Measurements from ENCODE around the gene AP1M1. TPM values are rescaled to one million over a fixed set of nuclear protein-coding genes. Genes with fewer than 3 reads are reported as not detected.

AP1M1 gene
- polyA plus RNA-seq, 4 donors = 29.7 to 97.8 (median 58.0) TPM

DNA sequence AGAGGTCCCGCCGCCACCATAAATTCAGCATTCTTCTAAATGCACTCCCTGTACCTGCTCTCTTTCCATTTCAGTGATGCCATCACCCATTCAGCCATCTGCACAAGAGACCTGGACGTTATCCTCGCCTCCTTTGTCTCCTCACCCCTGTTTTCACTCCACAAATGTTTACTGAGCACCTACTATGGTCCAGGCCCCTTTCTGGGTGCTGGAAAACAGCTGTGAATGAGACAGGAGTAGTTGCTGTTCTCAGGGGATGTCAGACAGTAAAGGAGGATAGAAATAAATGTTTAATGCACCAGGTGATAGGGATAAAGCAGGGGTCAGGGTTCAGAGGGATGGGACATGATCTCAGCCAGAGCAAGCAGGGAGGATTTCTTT lies 3.3 kb downstream of the AP1M1 start:
- DNase-seq (peak; percentile 24 to 56), FAIRE-seq (no peak)
- H3K36me3 ChIP-seq (ENCODE audit: control insufficient read depth in 3 of 3, insufficient read depth in 2 of 3, low read depth in 1 of 3, low read length in 3 of 3) = peaks cover 3 to 54% (median 19%) of the 10 kb centered on the region in 3 donors
- H3K9me3 ChIP-seq (ENCODE audit: control insufficient read depth in 2 of 2, insufficient read depth in 1 of 2, low read depth in 1 of 2, low read length in 1 of 2) = no peaks in the 10 kb centered on the region
- H3K4me3 ChIP-seq (ENCODE audit: low read depth in 1 of 3, low read length in 3 of 3) = no peak overlapping the region
- WGBS, 3 donors = 84 to 88% (median 86%) methylated on average over 4 of the region's 4 CpGs
- no peaks in the 10 kb centered on the region for H3K27me3 ChIP-seq (ENCODE audit: control insufficient read depth in 3 of 3, insufficient read depth in 3 of 3, low read length in 3 of 3)
- peaks cover 6 to 40% (median 10%) of the 10 kb centered on the region in 3 donors for H3K4me1 ChIP-seq (ENCODE audit: control insufficient read depth in 3 of 3, insufficient read depth in 2 of 3, low read depth in 1 of 3, low read length in 2 of 3)
- peak overlapping the region in 2 of 3 donors; percentile 95 to 98 for H3K27ac ChIP-seq (ENCODE audit: low read depth in 1 of 3, low read length in 2 of 3)

DNA sequence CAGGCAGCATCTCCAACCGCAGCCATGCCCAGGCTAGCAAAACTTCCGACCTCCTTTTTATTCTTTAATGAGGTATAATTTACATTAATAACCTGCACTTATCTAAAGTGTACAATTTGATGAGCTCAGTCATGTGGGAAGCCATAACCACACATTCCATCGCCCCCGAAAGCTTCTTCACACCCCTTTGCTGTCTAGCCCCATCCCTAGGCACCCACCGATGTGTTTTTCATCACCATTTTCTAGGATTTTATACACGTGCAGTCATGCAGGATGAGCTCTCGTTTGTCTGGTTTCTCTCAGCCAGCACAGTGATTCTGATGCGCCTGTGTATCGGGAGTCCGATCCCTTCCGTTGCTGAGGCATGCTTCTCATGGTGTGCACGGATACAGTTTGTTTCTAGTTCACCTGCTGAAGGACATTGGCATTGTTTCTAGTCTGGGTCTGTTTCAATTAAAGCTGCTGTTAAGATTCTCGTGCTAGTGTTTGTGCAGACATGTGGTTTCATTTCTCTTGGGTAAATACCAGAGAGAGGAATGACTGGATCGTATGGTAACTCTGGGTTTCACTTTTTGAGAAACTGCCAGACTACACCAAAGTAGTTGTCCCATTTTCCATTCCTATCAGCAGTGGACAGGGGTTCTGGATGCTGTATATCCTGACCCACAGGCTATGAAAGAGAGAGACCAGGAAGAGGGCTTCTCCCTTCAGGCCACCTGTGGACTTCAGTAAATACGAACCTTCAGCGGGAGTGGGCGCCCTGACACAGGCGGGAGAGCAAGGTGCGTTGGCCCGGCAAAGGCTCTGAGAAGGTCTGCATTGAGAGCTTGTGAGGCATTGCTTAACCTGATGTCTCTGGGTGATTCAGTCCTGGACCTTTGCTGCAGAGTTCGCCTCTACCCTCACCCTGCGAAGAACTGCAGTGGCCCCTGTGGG lies 4.9 kb downstream of the AP1M1 start:
- Histone ChIP-seq H3K36me3 (ENCODE audit: control insufficient read depth in 3 of 3, insufficient read depth in 2 of 3, low read depth in 1 of 3, low read length in 3 of 3) (peaks cover 3 to 69% (median 27%) of the 10 kb centered on the region in 3 donors), H3K9me3 (ENCODE audit: control insufficient read depth in 2 of 2, insufficient read depth in 1 of 2, low read depth in 1 of 2, low read length in 1 of 2) (no peaks in the 10 kb centered on the region), H3K27me3 (ENCODE audit: control insufficient read depth in 3 of 3, insufficient read depth in 3 of 3, low read length in 3 of 3) (no peaks in the 10 kb centered on the region), H3K4me3 (ENCODE audit: low read depth in 1 of 3, low read length in 3 of 3) (no peak overlapping the region), H3K4me1 (ENCODE audit: control insufficient read depth in 3 of 3, insufficient read depth in 2 of 3, low read depth in 1 of 3, low read length in 2 of 3) (peaks cover 6 to 27% (median 10%) of the 10 kb centered on the region in 3 donors), H3K27ac (ENCODE audit: low read depth in 1 of 3, low read length in 2 of 3) (no peak overlapping the region)
- WGBS, 3 donors = 74 to 85% (median 81%) methylated on average over 22 of the region's 22 CpGs
- FAIRE-seq = no peak
- DNase-seq = no peak

DNA sequence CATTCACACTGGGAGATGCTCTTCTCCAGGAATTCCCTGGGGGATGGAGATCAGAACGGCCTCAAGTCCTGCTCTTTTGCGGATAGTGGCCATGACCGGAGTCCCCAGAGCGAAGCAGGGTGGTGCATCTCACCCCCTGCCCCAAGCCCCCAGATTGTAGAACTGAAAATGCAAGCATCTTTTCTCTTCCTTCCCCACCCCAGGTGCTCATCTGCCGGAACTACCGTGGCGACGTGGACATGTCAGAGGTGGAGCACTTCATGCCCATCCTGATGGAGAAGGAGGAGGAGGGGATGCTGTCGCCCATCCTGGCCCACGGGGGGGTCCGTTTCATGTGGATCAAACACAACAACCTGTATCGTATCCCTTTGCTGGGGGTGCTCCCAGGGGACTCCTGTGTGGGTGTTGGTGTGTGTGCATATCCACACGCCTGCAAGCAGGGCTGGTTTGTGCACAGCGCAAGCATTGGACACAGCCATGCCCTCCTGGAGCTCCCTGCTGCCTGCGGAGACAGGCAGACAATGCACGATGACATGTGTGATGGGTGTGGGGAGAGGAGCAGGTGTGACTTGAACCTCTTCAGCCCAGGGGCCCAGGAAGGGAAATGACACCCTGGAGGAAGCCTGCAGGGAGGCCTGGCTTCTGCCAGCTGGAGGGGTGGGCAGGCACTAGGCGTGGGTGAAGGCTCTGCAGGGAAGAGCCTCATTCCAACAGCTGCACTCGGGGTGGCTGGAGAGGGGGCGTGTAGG lies 5.7 kb downstream of the AP1M1 start:
- 90 to 93% (median 93%) methylated on average over 19 of the region's 19 CpGs for WGBS, 3 donors
- no peaks in the 10 kb centered on the region for H3K27me3 ChIP-seq (ENCODE audit: control insufficient read depth in 3 of 3, insufficient read depth in 3 of 3, low read length in 3 of 3)
- peaks cover 4 to 77% (median 30%) of the 10 kb centered on the region in 3 donors for H3K36me3 ChIP-seq (ENCODE audit: control insufficient read depth in 3 of 3, insufficient read depth in 2 of 3, low read depth in 1 of 3, low read length in 3 of 3)
- no peak for FAIRE-seq
- no peak overlapping the region for H3K27ac ChIP-seq (ENCODE audit: low read depth in 1 of 3, low read length in 2 of 3)
- H3K4me3 ChIP-seq (ENCODE audit: low read depth in 1 of 3, low read length in 3 of 3) = no peak overlapping the region
- H3K9me3 ChIP-seq (ENCODE audit: control insufficient read depth in 2 of 2, insufficient read depth in 1 of 2, low read depth in 1 of 2, low read length in 1 of 2) = no peaks in the 10 kb centered on the region
- no peak for DNase-seq
- H3K4me1 ChIP-seq (ENCODE audit: control insufficient read depth in 3 of 3, insufficient read depth in 2 of 3, low read depth in 1 of 3, low read length in 2 of 3) = peaks cover 6 to 25% (median 10%) of the 10 kb centered on the region in 3 donors

DNA sequence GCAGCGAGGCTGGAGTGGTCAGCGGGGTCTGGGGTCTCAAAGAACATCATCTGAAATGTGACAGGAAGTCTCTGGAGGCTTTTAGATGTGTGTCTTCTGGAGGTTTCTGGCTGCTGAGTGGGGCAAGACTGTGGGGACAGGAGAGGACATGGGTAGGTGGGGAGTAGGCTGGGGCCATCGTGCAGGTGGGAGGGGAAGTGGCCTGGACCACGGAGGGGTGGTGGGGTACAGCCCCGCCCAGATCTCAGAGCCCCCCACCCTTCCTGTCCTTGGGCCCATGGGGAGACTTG lies 6.2 kb downstream of the AP1M1 start:
- H3K27me3 ChIP-seq (ENCODE audit: control insufficient read depth in 3 of 3, insufficient read depth in 3 of 3, low read length in 3 of 3) = no peaks in the 10 kb centered on the region
- FAIRE-seq (no peak), DNase-seq (no peak)
- no peak overlapping the region for H3K27ac ChIP-seq (ENCODE audit: low read depth in 1 of 3, low read length in 2 of 3)
- no peaks in the 10 kb centered on the region for H3K9me3 ChIP-seq (ENCODE audit: control insufficient read depth in 2 of 2, insufficient read depth in 1 of 2, low read depth in 1 of 2, low read length in 1 of 2)
- peaks cover 6 to 82% (median 30%) of the 10 kb centered on the region in 3 donors for H3K36me3 ChIP-seq (ENCODE audit: control insufficient read depth in 3 of 3, insufficient read depth in 2 of 3, low read depth in 1 of 3, low read length in 3 of 3)
- WGBS, 3 donors = 82 to 86% (median 84%) methylated on average over 5 of the region's 5 CpGs
- no peak overlapping the region for H3K4me3 ChIP-seq (ENCODE audit: low read depth in 1 of 3, low read length in 3 of 3)
- H3K4me1 ChIP-seq (ENCODE audit: control insufficient read depth in 3 of 3, insufficient read depth in 2 of 3, low read depth in 1 of 3, low read length in 2 of 3) = peaks cover 3 to 20% (median 10%) of the 10 kb centered on the region in 3 donors

DNA sequence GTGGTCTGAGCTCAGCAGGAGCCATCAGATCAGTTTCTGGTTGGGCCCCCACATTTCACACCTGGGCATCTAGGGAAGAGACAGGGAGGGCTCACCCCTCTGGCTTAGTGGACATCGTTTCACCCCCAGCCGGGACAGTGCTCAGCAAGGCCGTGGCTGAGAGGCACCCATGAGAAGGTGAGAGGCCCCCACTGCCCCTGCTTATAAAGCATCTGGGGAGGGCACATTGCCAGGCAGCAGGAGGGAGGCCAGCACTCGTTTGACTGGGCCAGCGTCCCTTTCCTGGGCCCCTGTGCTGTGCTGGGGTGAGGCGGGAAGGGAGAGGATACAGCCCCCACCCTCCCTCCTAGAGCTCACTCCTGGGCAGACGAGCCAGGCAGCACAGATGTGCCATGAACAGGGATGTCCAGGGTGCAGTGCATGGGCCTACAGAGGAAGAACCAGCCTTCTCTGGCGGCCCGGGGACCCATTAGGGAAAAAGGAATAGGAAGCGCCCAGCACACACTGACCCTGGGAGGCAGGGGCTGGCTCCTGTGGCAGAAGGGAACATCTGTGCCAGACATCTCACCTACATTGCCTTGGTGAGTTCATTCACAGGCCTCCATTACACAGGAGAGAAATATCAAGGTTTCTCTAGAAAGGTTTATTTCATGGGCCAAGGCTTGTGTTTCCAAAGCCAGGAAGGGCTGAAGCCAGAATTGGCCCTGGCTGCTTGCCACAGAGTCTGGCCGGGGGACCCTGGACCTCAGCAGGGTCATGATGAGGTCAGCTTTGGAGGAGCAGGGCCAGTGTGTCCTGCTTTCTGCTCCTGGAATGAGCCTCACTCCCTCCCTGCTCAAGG lies 7.7 kb downstream of the AP1M1 start:
- peaks cover 0 to 7% (median 6%) of the 10 kb centered on the region in 3 donors for H3K4me1 ChIP-seq (ENCODE audit: control insufficient read depth in 3 of 3, insufficient read depth in 2 of 3, low read depth in 1 of 3, low read length in 2 of 3)
- no peak overlapping the region for H3K27ac ChIP-seq (ENCODE audit: low read depth in 1 of 3, low read length in 2 of 3)
- H3K36me3 ChIP-seq (ENCODE audit: control insufficient read depth in 3 of 3, insufficient read depth in 2 of 3, low read depth in 1 of 3, low read length in 3 of 3) = peaks cover 15 to 80% (median 41%) of the 10 kb centered on the region in 3 donors
- FAIRE-seq = no peak
- no peak overlapping the region for H3K4me3 ChIP-seq (ENCODE audit: low read depth in 1 of 3, low read length in 3 of 3)
- DNase-seq = no peak
- no peaks in the 10 kb centered on the region for H3K27me3 ChIP-seq (ENCODE audit: control insufficient read depth in 3 of 3, insufficient read depth in 3 of 3, low read length in 3 of 3)
- 77 to 87% (median 85%) methylated on average over 10 to 11 of the region's 11 CpGs for WGBS, 3 donors
- H3K9me3 ChIP-seq (ENCODE audit: control insufficient read depth in 2 of 2, insufficient read depth in 1 of 2, low read depth in 1 of 2, low read length in 1 of 2) = no peaks in the 10 kb centered on the region

DNA sequence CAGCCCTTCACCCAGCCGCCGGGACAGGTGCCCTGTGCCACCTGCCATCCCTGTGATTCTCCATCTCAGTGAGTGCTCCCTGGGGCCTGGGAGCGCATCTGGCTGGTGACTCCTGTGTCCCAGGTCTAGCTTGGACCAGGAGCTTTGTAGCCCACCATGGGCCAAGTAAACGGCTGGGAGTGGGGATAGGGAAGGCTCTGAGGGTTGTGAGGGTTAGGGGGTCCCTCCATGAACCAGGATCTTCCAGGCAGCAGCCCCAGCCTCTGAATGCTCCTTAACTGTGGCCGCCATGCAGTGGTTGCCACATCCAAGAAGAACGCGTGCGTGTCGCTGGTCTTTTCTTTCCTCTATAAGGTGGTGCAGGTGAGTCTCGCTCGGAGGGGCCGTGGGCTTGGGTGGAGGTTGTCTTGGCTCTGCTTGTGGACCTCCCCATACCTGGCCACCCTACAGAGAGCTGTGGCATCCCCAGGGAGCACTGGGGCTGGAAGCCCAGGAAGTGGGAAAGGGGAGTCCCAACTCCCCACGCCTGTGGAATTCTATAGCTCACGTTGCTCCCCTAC lies 8.4 kb downstream of the AP1M1 start:
- H3K4me3 ChIP-seq (ENCODE audit: low read depth in 1 of 3, low read length in 3 of 3) = no peak overlapping the region
- WGBS, 3 donors = 90 to 94% (median 91%) methylated on average over 14 of the region's 14 CpGs
- no peak overlapping the region for H3K27ac ChIP-seq (ENCODE audit: low read depth in 1 of 3, low read length in 2 of 3)
- H3K27me3 ChIP-seq (ENCODE audit: control insufficient read depth in 3 of 3, insufficient read depth in 3 of 3, low read length in 3 of 3) = no peaks in the 10 kb centered on the region
- peaks cover 15 to 77% (median 42%) of the 10 kb centered on the region in 3 donors for H3K36me3 ChIP-seq (ENCODE audit: control insufficient read depth in 3 of 3, insufficient read depth in 2 of 3, low read depth in 1 of 3, low read length in 3 of 3)
- no peaks in the 10 kb centered on the region for H3K9me3 ChIP-seq (ENCODE audit: control insufficient read depth in 2 of 2, insufficient read depth in 1 of 2, low read depth in 1 of 2, low read length in 1 of 2)
- no peak for FAIRE-seq
- DNase-seq = no peak
- peaks cover 0 to 2% (median 0%) of the 10 kb centered on the region in 3 donors for H3K4me1 ChIP-seq (ENCODE audit: control insufficient read depth in 3 of 3, insufficient read depth in 2 of 3, low read depth in 1 of 3, low read length in 2 of 3)

DNA sequence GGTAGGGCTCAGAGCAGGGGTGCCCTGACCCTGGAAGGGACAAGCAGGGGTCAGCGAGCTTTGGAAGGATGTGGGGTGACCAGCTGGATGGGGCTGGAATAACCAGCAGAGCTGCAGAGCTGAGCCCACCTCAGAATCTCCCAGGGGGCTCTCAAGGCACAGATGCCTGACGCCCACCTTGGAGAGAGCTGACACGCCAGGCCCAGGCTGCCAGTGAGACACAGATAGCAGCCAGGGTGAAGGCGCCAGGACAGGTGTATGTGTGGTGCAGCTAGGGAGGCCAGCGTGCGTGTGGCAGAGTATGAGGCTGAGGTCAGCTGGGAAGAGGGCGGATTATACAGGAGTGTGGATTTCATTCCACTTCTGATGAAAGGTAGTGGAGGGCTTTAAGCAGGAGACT lies 8.9 kb downstream of the AP1M1 start:
- no peaks in the 10 kb centered on the region for H3K27me3 ChIP-seq (ENCODE audit: control insufficient read depth in 3 of 3, insufficient read depth in 3 of 3, low read length in 3 of 3)
- DNase-seq = no peak
- FAIRE-seq = no peak
- H3K4me3 ChIP-seq (ENCODE audit: low read depth in 1 of 3, low read length in 3 of 3) = no peak overlapping the region
- no peak overlapping the region for H3K27ac ChIP-seq (ENCODE audit: low read depth in 1 of 3, low read length in 2 of 3)
- H3K9me3 ChIP-seq (ENCODE audit: control insufficient read depth in 2 of 2, insufficient read depth in 1 of 2, low read depth in 1 of 2, low read length in 1 of 2) = peaks cover 0 to 3% of the 10 kb centered on the region in 2 donors
- H3K36me3 ChIP-seq (ENCODE audit: control insufficient read depth in 3 of 3, insufficient read depth in 2 of 3, low read depth in 1 of 3, low read length in 3 of 3) = peaks cover 15 to 80% (median 44%) of the 10 kb centered on the region in 3 donors
- peaks cover 0 to under 1% (median 0%) of the 10 kb centered on the region in 3 donors for H3K4me1 ChIP-seq (ENCODE audit: control insufficient read depth in 3 of 3, insufficient read depth in 2 of 3, low read depth in 1 of 3, low read length in 2 of 3)
- WGBS, 3 donors = 93 to 95% (median 95%) methylated on average over 7 of the region's 7 CpGs

Measured in small intestine (tissue), 7 donors.